ENCODE measurements around the gene UGGT2.

UGGT2 gene

GRCh38 chr13:96071504-96071903 lies 18.3 kb upstream of the UGGT2 start:
- TF ChIP-seq CTCF (IDR thresholded peaks at IDR 0.05), result no peak

- TF ChIP-seq CTCF (IDR thresholded peaks at IDR 0.05), result no peak
Observed at GRCh38 chr13:96068729-96069128, 15.5 kb upstream of the UGGT2 start.

GRCh38 chr13:96065849-96066248 lies 12.6 kb upstream of the UGGT2 start:
- no peak for TF ChIP-seq CTCF (IDR thresholded peaks at IDR 0.05)

- no peak for TF ChIP-seq CTCF (IDR thresholded peaks at IDR 0.05)
Observed at GRCh38 chr13:96052656-96053002, 572 bp downstream of the UGGT2 start.

GRCh38 chr13:96044238-96044637 lies 9.0 kb downstream of the UGGT2 start:
- TF ChIP-seq CTCF (IDR thresholded peaks at IDR 0.05), result no peak

- TF ChIP-seq CTCF (IDR thresholded peaks at IDR 0.05), result no peak
Observed at GRCh38 chr13:96041326-96042110, 11.7 kb downstream of the UGGT2 start.

- TF ChIP-seq CTCF (IDR thresholded peaks at IDR 0.05), result no peak
Observed at GRCh38 chr13:96036515-96036914, 16.7 kb downstream of the UGGT2 start.

- no peak for TF ChIP-seq CTCF (IDR thresholded peaks at IDR 0.05)
Observed at GRCh38 chr13:96034662-96035061, 18.5 kb downstream of the UGGT2 start.
